ENCODE data around the gene VTCN1.
A peak's percentile ranks its signal among the peaks of the same experiment; 100 is the strongest.
"Not testable (repeated sequence)": the region's sequence is repeated elsewhere in the genome, so short reads cannot be mapped to it uniquely, and the experiment has no call there.

VTCN1 gene

GRCh38 chr1:117166076-117166475, 44.7 kb downstream of the VTCN1 start:
- DNase-seq (ENCODE audit: low read depth), result no peak

- DNase-seq (ENCODE audit: low read depth), result no peak
Measured at GRCh38 chr1:117164209-117164608, 46.5 kb downstream of the VTCN1 start.

GRCh38 chr1:117162816-117163215, 47.9 kb downstream of the VTCN1 start:
- no peak for DNase-seq (ENCODE audit: low read depth)

- no peak for DNase-seq (ENCODE audit: low read depth)
Measured at GRCh38 chr1:117161887-117162286, 48.8 kb downstream of the VTCN1 start.

GRCh38 chr1:117151305-117151704, 59.4 kb downstream of the VTCN1 start:
- not testable (repeated sequence) for DNase-seq (ENCODE audit: low read depth)

- DNase-seq (ENCODE audit: low read depth), result no peak
Measured at GRCh38 chr1:117150316-117150715, 60.4 kb downstream of the VTCN1 start.

GRCh38 chr1:117147856-117148588, 62.7 kb downstream of the VTCN1 start:
- DNase-seq (ENCODE audit: low read depth), result no peak

- no peak for DNase-seq (ENCODE audit: low read depth)
Measured at GRCh38 chr1:117147341-117147831, 63.3 kb downstream of the VTCN1 start.

GRCh38 chr1:117146575-117147340, 64.0 kb downstream of the VTCN1 start:
- DNase-seq (ENCODE audit: low read depth), result peak; percentile 97

GRCh38 chr1:117146072-117146471, 64.7 kb downstream of the VTCN1 start:
- no peak for DNase-seq (ENCODE audit: low read depth)

GRCh38 chr1:117143871-117144270, 66.9 kb downstream of the VTCN1 start:
- no peak for DNase-seq (ENCODE audit: low read depth)

- no peak for DNase-seq (ENCODE audit: low read depth)
Measured at GRCh38 chr1:117143172-117143571, 67.6 kb downstream of the VTCN1 start.

- peak; percentile 77 for DNase-seq (ENCODE audit: low read depth)
Measured at GRCh38 chr1:117142200-117142599, 68.5 kb downstream of the VTCN1 start.

GRCh38 chr1:117138561-117138960, 72.2 kb downstream of the VTCN1 start:
- no peak for DNase-seq (ENCODE audit: low read depth)

GRCh38 chr1:117138106-117138505, 72.6 kb downstream of the VTCN1 start:
- no peak for DNase-seq (ENCODE audit: low read depth)

GRCh38 chr1:117137281-117137855, 73.4 kb downstream of the VTCN1 start:
- DNase-seq (ENCODE audit: low read depth), result no peak

GRCh38 chr1:117136749-117137148, 74.0 kb downstream of the VTCN1 start:
- DNase-seq (ENCODE audit: low read depth), result no peak

GRCh38 chr1:117135329-117135728, 75.4 kb downstream of the VTCN1 start:
- DNase-seq (ENCODE audit: low read depth), result no peak

GRCh38 chr1:117130526-117130925, 80.2 kb downstream of the VTCN1 start:
- no peak for DNase-seq (ENCODE audit: low read depth)

- DNase-seq (ENCODE audit: low read depth), result no peak
Measured at GRCh38 chr1:117128323-117129079, 82.2 kb downstream of the VTCN1 start.

- no peak for DNase-seq (ENCODE audit: low read depth)
Measured at GRCh38 chr1:117127795-117128194, 82.9 kb downstream of the VTCN1 start.

GRCh38 chr1:117124661-117125060, 86.1 kb downstream of the VTCN1 start:
- no peak for DNase-seq (ENCODE audit: low read depth)

Data from HS-5 (cell line).